ENCODE data around the gene PTPN5. TPM values are rescaled to one million over a fixed set of nuclear protein-coding genes. Genes with fewer than 3 reads are reported as not detected.

Gene PTPN5
- total RNA-seq, 1 experiment from 2014 or later: 1.4 TPM

- H2BK12ac ChIP-seq (ENCODE audit: insufficient read length, low read depth, low read length): no peak overlapping the region
- H4K20me1 ChIP-seq (ENCODE audit: control insufficient read depth, insufficient read depth, insufficient read length): no peaks in the 10 kb centered on the region
- no peak overlapping the region for H2BK20ac ChIP-seq (ENCODE audit: low read depth, low read length, poor library complexity, severe bottlenecking)
- H3K23ac ChIP-seq (ENCODE audit: insufficient read length, low read depth, low read length): no peak overlapping the region
- H2AFZ ChIP-seq (ENCODE audit: low read length): no peak overlapping the region
- no peak overlapping the region for H2BK120ac ChIP-seq (ENCODE audit: low read depth, low read length, poor library complexity, severe bottlenecking)
- no peak for DNase-seq
- H2BK15ac ChIP-seq (ENCODE audit: low read depth, low read length): no peak overlapping the region
- 0 out of 2 replicates have a peak, but pooled peaks cover 2% of the 10 kb centered on the region for H3K4me1 ChIP-seq (ENCODE audit: insufficient read depth, low read length)
- no peak overlapping the region for H3K9ac ChIP-seq (ENCODE audit: extremely low read depth, insufficient read length, low read length)
- H4K5ac ChIP-seq (ENCODE audit: insufficient read length, low read depth, low read length): no peak overlapping the region
- H4K8ac ChIP-seq (replicated peaks; ENCODE audit: insufficient read length, low read depth, low read length): no peak overlapping the region
- Mint-ChIP-seq H3K27me3 (ENCODE audit: low read depth) (peaks cover 12% of the 10 kb centered on the region), H3K36me3 (ENCODE audit: insufficient read depth in 1 of 3, low read depth in 3 of 3) (no peaks in the 10 kb centered on the region), H3K9me3 (no peaks in the 10 kb centered on the region), H3K4me3 (no peak overlapping the region), H3K27ac (peak overlapping the region in 1 of 3 experiments; percentile 40; a peak in 1 of 7 replicates), H3K4me1 (peaks cover 26 to 29% of the 10 kb centered on the region in 2 experiments)
- H2BK5ac ChIP-seq (ENCODE audit: insufficient read length, low read length): no peak overlapping the region
- no CpG with 5 or more reads among the region's 5 CpGs for WGBS (ENCODE audit: extremely low coverage, insufficient read length, low lambda C conversion rate)
- no peak overlapping the region for H3T11ph ChIP-seq (ENCODE audit: low read length)
- no peak overlapping the region for H4K91ac ChIP-seq (ENCODE audit: insufficient read length, low read depth, low read length)
- H2AK5ac ChIP-seq (ENCODE audit: insufficient read length, low read length): no peak overlapping the region
- H3K79me2 ChIP-seq (ENCODE audit: insufficient read depth, low read length): no peaks in the 10 kb centered on the region
- no peaks in the 10 kb centered on the region for H3K27me3 ChIP-seq (ENCODE audit: insufficient read depth, low read length)
- no peak for TF ChIP-seq CTCF (conservative IDR thresholded peaks at IDR 0.05)
- H3K56ac ChIP-seq (ENCODE audit: insufficient read length, low read depth, low read length): no peak overlapping the region
- H3K4ac ChIP-seq (ENCODE audit: low read depth, low read length): no peak overlapping the region
- H3K27ac ChIP-seq (ENCODE audit: insufficient read length, low read depth, low read length): no peak overlapping the region
- no peaks in the 10 kb centered on the region for H3K79me1 ChIP-seq (ENCODE audit: insufficient read depth, low read depth, low read length, poor library complexity, severe bottlenecking)
- no peaks in the 10 kb centered on the region for H3K9me3 ChIP-seq (ENCODE audit: control insufficient read depth, low read depth, low read length)
- no peak overlapping the region for H3K14ac ChIP-seq (ENCODE audit: insufficient read depth, low read length)
- H3K4me2 ChIP-seq (ENCODE audit: insufficient read depth, insufficient read length, low read length): no peak overlapping the region
- no peak overlapping the region for H3K18ac ChIP-seq (ENCODE audit: insufficient read length, low read depth, low read length)
- no peaks in the 10 kb centered on the region for H3K23me2 ChIP-seq (ENCODE audit: insufficient read length, low read depth, low read length, poor library complexity, severe bottlenecking)
Observed at GRCh38 chr11:18768978-18769377, 22.6 kb downstream of the PTPN5 start.

All from H9 (cell line).